Measurements from ENCODE around the gene SLC16A5. TPM values are rescaled to one million over a fixed set of nuclear protein-coding genes. Genes with fewer than 3 reads are reported as not detected.

Gene SLC16A5
- total RNA-seq, 2 experiments from 2014 or later = 9.2 to 11.0 TPM

- peaks cover 32% of the 10 kb centered on the region for H3K4me1 ChIP-seq (ENCODE audit: insufficient read depth, low read length)
- H3K4me3 ChIP-seq (ENCODE audit: low read length) = no peak overlapping the region
- TF ChIP-seq, protein P1, sequence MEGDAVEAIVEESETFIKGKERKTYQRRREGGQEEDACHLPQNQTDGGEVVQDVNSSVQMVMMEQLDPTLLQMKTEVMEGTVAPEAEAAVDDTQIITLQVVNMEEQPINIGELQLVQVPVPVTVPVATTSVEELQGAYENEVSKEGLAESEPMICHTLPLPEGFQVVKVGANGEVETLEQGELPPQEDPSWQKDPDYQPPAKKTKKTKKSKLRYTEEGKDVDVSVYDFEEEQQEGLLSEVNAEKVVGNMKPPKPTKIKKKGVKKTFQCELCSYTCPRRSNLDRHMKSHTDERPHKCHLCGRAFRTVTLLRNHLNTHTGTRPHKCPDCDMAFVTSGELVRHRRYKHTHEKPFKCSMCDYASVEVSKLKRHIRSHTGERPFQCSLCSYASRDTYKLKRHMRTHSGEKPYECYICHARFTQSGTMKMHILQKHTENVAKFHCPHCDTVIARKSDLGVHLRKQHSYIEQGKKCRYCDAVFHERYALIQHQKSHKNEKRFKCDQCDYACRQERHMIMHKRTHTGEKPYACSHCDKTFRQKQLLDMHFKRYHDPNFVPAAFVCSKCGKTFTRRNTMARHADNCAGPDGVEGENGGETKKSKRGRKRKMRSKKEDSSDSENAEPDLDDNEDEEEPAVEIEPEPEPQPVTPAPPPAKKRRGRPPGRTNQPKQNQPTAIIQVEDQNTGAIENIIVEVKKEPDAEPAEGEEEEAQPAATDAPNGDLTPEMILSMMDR (IDR thresholded peaks at IDR 0.05) = no peak
- H3K27ac ChIP-seq (ENCODE audit: low read depth in 1 of 2, low read length in 2 of 2) = no peak overlapping the region
- H3K36me3 Mint-ChIP-seq (ENCODE audit: low read depth) = peaks cover 55% of the 10 kb centered on the region
- POLR2A ChIA-PET = no interaction called here
- no peaks in the 10 kb centered on the region for H3K27me3 Mint-ChIP-seq
- H3K36me3 ChIP-seq (ENCODE audit: insufficient read depth, low read length) = peaks cover 48% of the 10 kb centered on the region
- ATAC-seq (ENCODE audit: poor library complexity) = no peak
- no peaks in the 10 kb centered on the region for H3K27me3 ChIP-seq (ENCODE audit: control insufficient read depth in 1 of 2, insufficient read depth in 2 of 2, low read length in 2 of 2)
- H3K4me3 Mint-ChIP-seq = no peak overlapping the region
- no peak overlapping the region for H3K27ac Mint-ChIP-seq
- DNase-seq = no peak
- H3K4me1 Mint-ChIP-seq (ENCODE audit: low read depth) = peaks cover 35% of the 10 kb centered on the region
- no peaks in the 10 kb centered on the region for H3K9me3 ChIP-seq (ENCODE audit: control insufficient read depth in 1 of 2, insufficient read depth in 1 of 2, low read length in 2 of 2)
- no peaks in the 10 kb centered on the region for H3K9me3 Mint-ChIP-seq
- intact Hi-C loops (cut with DNase I, micrococcal nuclease) = loop anchor here (5.0 to 10.0 kb wide), 4 partner anchors 44 to 139 kb away; partner anchors contain the start of genes ARMC7 (in 1 of the 2) and SUMO2 (in 1 of the 2)
- CTCF ChIA-PET = no interaction called here
Measured at GRCh38 chr17:75063626-75064025, 24.1 kb upstream of the SLC16A5 start.

- Histone ChIP-seq H3K36me3 (ENCODE audit: insufficient read depth, low read length) (peaks cover 48% of the 10 kb centered on the region), H3K27me3 (ENCODE audit: control insufficient read depth in 1 of 2, insufficient read depth in 2 of 2, low read length in 2 of 2) (no peaks in the 10 kb centered on the region), H3K4me3 (ENCODE audit: low read length) (no peak overlapping the region), H3K4me1 (ENCODE audit: insufficient read depth, low read length) (peaks cover 32% of the 10 kb centered on the region), H3K27ac (ENCODE audit: low read depth in 1 of 2, low read length in 2 of 2) (no peak overlapping the region), H3K9me3 (ENCODE audit: control insufficient read depth in 1 of 2, insufficient read depth in 1 of 2, low read length in 2 of 2) (no peaks in the 10 kb centered on the region)
- ChIA-PET CTCF (no interaction called here), POLR2A (no interaction called here)
- DNase-seq (no peak), ATAC-seq (ENCODE audit: poor library complexity) (no peak)
- intact Hi-C loops (cut with DNase I, micrococcal nuclease) = loop anchor here (5.0 to 10.0 kb wide), 4 partner anchors 43 to 138 kb away; partner anchors contain the start of genes ARMC7 (in 1 of the 2) and SUMO2 (in 1 of the 2)
- H3K27me3 Mint-ChIP-seq = no peaks in the 10 kb centered on the region
- H3K27ac Mint-ChIP-seq = no peak overlapping the region
- H3K36me3 Mint-ChIP-seq (ENCODE audit: low read depth) = peaks cover 55% of the 10 kb centered on the region
- H3K4me1 Mint-ChIP-seq (ENCODE audit: low read depth) = peaks cover 39% of the 10 kb centered on the region
- TF ChIP-seq, protein P1 (IDR thresholded peaks at IDR 0.05) = no peak
- no peaks in the 10 kb centered on the region for H3K9me3 Mint-ChIP-seq
- H3K4me3 Mint-ChIP-seq = no peak overlapping the region
Measured at GRCh38 chr17:75064040-75064439, 23.7 kb upstream of the SLC16A5 start.

- ChIA-PET POLR2A (interaction anchor here (0.7 kb wide), 1 partner anchor 9 kb away, joined by 3 read pairs; no protein-coding TSS in a partner anchor), CTCF (no interaction called here)
- Mint-ChIP-seq H3K36me3 (ENCODE audit: low read depth) (peaks cover 53% of the 10 kb centered on the region), H3K9me3 (no peaks in the 10 kb centered on the region), H3K27me3 (no peaks in the 10 kb centered on the region), H3K27ac (no peak overlapping the region), H3K4me1 (ENCODE audit: low read depth) (peaks cover 37% of the 10 kb centered on the region), H3K4me3 (no peak overlapping the region)
- Histone ChIP-seq H3K27ac (ENCODE audit: low read depth in 1 of 2, low read length in 2 of 2) (no peak overlapping the region), H3K4me3 (ENCODE audit: low read length) (no peak overlapping the region), H3K27me3 (ENCODE audit: control insufficient read depth in 1 of 2, insufficient read depth in 2 of 2, low read length in 2 of 2) (no peaks in the 10 kb centered on the region), H3K36me3 (ENCODE audit: insufficient read depth, low read length) (peaks cover 46% of the 10 kb centered on the region), H3K4me1 (ENCODE audit: insufficient read depth, low read length) (peaks cover 32% of the 10 kb centered on the region), H3K9me3 (ENCODE audit: control insufficient read depth in 1 of 2, insufficient read depth in 1 of 2, low read length in 2 of 2) (no peaks in the 10 kb centered on the region)
- TF ChIP-seq, protein P1 (IDR thresholded peaks at IDR 0.05) = no peak
- ATAC-seq (ENCODE audit: poor library complexity) = no peak
- no peak for DNase-seq
- intact Hi-C loops (cut with DNase I, micrococcal nuclease) = loop anchor here (5.0 to 10.0 kb wide), 4 partner anchors 43 to 138 kb away; partner anchors contain the start of genes ARMC7 (in 1 of the 2) and SUMO2 (in 1 of the 2)
Measured at GRCh38 chr17:75064460-75064859, 23.3 kb upstream of the SLC16A5 start.

Data from CD4-positive, alpha-beta T cell (primary cell).